Measurements from ENCODE around the gene CD226.
A peak's percentile ranks its signal among the peaks of the same experiment; 100 is the strongest.
"Not testable (repeated sequence)": the region's sequence is repeated elsewhere in the genome, so short reads cannot be mapped to it uniquely, and the experiment has no call there.

CD226 gene

GRCh38 chr18:69843015-69843414 lies 104.7 kb downstream of the CD226 start:
- Histone ChIP-seq H3K4me3 (ENCODE audit: insufficient read length, low read depth) (no peak overlapping the region), H3K4me1 (ENCODE audit: insufficient read depth, insufficient read length) (no peaks in the 10 kb centered on the region), H3K36me3 (ENCODE audit: insufficient read depth, insufficient read length, low read length) (no peaks in the 10 kb centered on the region), H3K9ac (ENCODE audit: insufficient read length, low read depth) (no peak overlapping the region), H3K27me3 (ENCODE audit: insufficient read depth, insufficient read length) (no peaks in the 10 kb centered on the region), H3K9me3 (ENCODE audit: insufficient read depth, low read length) (no peaks in the 10 kb centered on the region)
- DNase-seq (ENCODE audit: low read depth, low spot score) = no peak
- TF ChIP-seq SUZ12 (IDR thresholded peaks at IDR 0.05; ENCODE audit: extremely low read depth, insufficient read depth, insufficient read length) (no peak), ZNF274 (IDR thresholded peaks at IDR 0.05; ENCODE audit: low read depth, low read length) (no peak), YY1 (IDR thresholded peaks at IDR 0.05; ENCODE audit: insufficient read depth, insufficient read length) (no peak)

GRCh38 chr18:69841117-69841516 lies 106.6 kb downstream of the CD226 start:
- no peak for DNase-seq (ENCODE audit: low read depth, low spot score)
- Histone ChIP-seq H3K4me1 (ENCODE audit: insufficient read depth, insufficient read length) (no peaks in the 10 kb centered on the region), H3K9me3 (ENCODE audit: insufficient read depth, low read length) (no peaks in the 10 kb centered on the region), H3K36me3 (ENCODE audit: insufficient read depth, insufficient read length, low read length) (no peaks in the 10 kb centered on the region), H3K4me3 (ENCODE audit: insufficient read length, low read depth) (no peak overlapping the region), H3K27me3 (ENCODE audit: insufficient read depth, insufficient read length) (no peaks in the 10 kb centered on the region), H3K9ac (ENCODE audit: insufficient read length, low read depth) (no peak overlapping the region)
- TF ChIP-seq YY1 (IDR thresholded peaks at IDR 0.05; ENCODE audit: insufficient read depth, insufficient read length) (no peak), SUZ12 (IDR thresholded peaks at IDR 0.05; ENCODE audit: extremely low read depth, insufficient read depth, insufficient read length) (no peak), ZNF274 (IDR thresholded peaks at IDR 0.05; ENCODE audit: low read depth, low read length) (no peak)

- DNase-seq (ENCODE audit: low read depth, low spot score) = no peak
Measured at GRCh38 chr18:69840445-69840844, 107.2 kb downstream of the CD226 start.

GRCh38 chr18:69840001-69840400 lies 107.7 kb downstream of the CD226 start:
- Histone ChIP-seq H3K36me3 (ENCODE audit: insufficient read depth, insufficient read length, low read length) (no peaks in the 10 kb centered on the region), H3K4me3 (ENCODE audit: insufficient read length, low read depth) (no peak overlapping the region), H3K4me1 (ENCODE audit: insufficient read depth, insufficient read length) (no peaks in the 10 kb centered on the region), H3K27me3 (ENCODE audit: insufficient read depth, insufficient read length) (no peaks in the 10 kb centered on the region), H3K9ac (ENCODE audit: insufficient read length, low read depth) (no peak overlapping the region), H3K9me3 (ENCODE audit: insufficient read depth, low read length) (no peaks in the 10 kb centered on the region)
- TF ChIP-seq YY1 (IDR thresholded peaks at IDR 0.05; ENCODE audit: insufficient read depth, insufficient read length) = no peak
- no peak for TF ChIP-seq SUZ12 (IDR thresholded peaks at IDR 0.05; ENCODE audit: extremely low read depth, insufficient read depth, insufficient read length)
- no peak for TF ChIP-seq ZNF274 (IDR thresholded peaks at IDR 0.05; ENCODE audit: low read depth, low read length)
- DNase-seq (ENCODE audit: low read depth, low spot score) = no peak

More at GRCh38 chr18:69840445-69840844, 107.2 kb downstream of the CD226 start:
- no peaks in the 10 kb centered on the region for H3K4me1 ChIP-seq (ENCODE audit: insufficient read depth, insufficient read length)
- H3K36me3 ChIP-seq (ENCODE audit: insufficient read depth, insufficient read length, low read length) = no peaks in the 10 kb centered on the region
- H3K27me3 ChIP-seq (ENCODE audit: insufficient read depth, insufficient read length) = no peaks in the 10 kb centered on the region
- no peak for TF ChIP-seq SUZ12 (IDR thresholded peaks at IDR 0.05; ENCODE audit: extremely low read depth, insufficient read depth, insufficient read length)
- TF ChIP-seq YY1 (IDR thresholded peaks at IDR 0.05; ENCODE audit: insufficient read depth, insufficient read length) = no peak
- TF ChIP-seq ZNF274 (IDR thresholded peaks at IDR 0.05; ENCODE audit: low read depth, low read length) = no peak
- no peak overlapping the region for H3K9ac ChIP-seq (ENCODE audit: insufficient read length, low read depth)
- no peak overlapping the region for H3K4me3 ChIP-seq (ENCODE audit: insufficient read length, low read depth)
- H3K9me3 ChIP-seq (ENCODE audit: insufficient read depth, low read length) = no peaks in the 10 kb centered on the region

GRCh38 chr18:69839497-69839896 lies 108.2 kb downstream of the CD226 start:
- H3K36me3 ChIP-seq (ENCODE audit: insufficient read depth, insufficient read length, low read length) = no peaks in the 10 kb centered on the region
- H3K4me1 ChIP-seq (ENCODE audit: insufficient read depth, insufficient read length) = no peaks in the 10 kb centered on the region
- H3K9me3 ChIP-seq (ENCODE audit: insufficient read depth, low read length) = no peaks in the 10 kb centered on the region
- no peak overlapping the region for H3K9ac ChIP-seq (ENCODE audit: insufficient read length, low read depth)
- no peaks in the 10 kb centered on the region for H3K27me3 ChIP-seq (ENCODE audit: insufficient read depth, insufficient read length)
- H3K4me3 ChIP-seq (ENCODE audit: insufficient read length, low read depth) = no peak overlapping the region
- TF ChIP-seq ZNF274 (IDR thresholded peaks at IDR 0.05; ENCODE audit: low read depth, low read length) (no peak), YY1 (IDR thresholded peaks at IDR 0.05; ENCODE audit: insufficient read depth, insufficient read length) (no peak), SUZ12 (IDR thresholded peaks at IDR 0.05; ENCODE audit: extremely low read depth, insufficient read depth, insufficient read length) (no peak)
- no peak for DNase-seq (ENCODE audit: low read depth, low spot score)

- Histone ChIP-seq H3K9me3 (ENCODE audit: insufficient read depth, low read length) (no peaks in the 10 kb centered on the region), H3K27me3 (ENCODE audit: insufficient read depth, insufficient read length) (no peaks in the 10 kb centered on the region), H3K36me3 (ENCODE audit: insufficient read depth, insufficient read length, low read length) (no peaks in the 10 kb centered on the region), H3K4me3 (ENCODE audit: insufficient read length, low read depth) (no peak overlapping the region), H3K4me1 (ENCODE audit: insufficient read depth, insufficient read length) (no peaks in the 10 kb centered on the region), H3K9ac (ENCODE audit: insufficient read length, low read depth) (no peak overlapping the region)
- peak; percentile 8 for DNase-seq (ENCODE audit: low read depth, low spot score)
- no peak for TF ChIP-seq YY1 (IDR thresholded peaks at IDR 0.05; ENCODE audit: insufficient read depth, insufficient read length)
- no peak for TF ChIP-seq ZNF274 (IDR thresholded peaks at IDR 0.05; ENCODE audit: low read depth, low read length)
- TF ChIP-seq SUZ12 (IDR thresholded peaks at IDR 0.05; ENCODE audit: extremely low read depth, insufficient read depth, insufficient read length) = no peak
Measured at GRCh38 chr18:69838620-69839411, 108.9 kb downstream of the CD226 start.

- Histone ChIP-seq H3K9ac (ENCODE audit: insufficient read length, low read depth) (no peak overlapping the region), H3K36me3 (ENCODE audit: insufficient read depth, insufficient read length, low read length) (no peaks in the 10 kb centered on the region), H3K4me1 (ENCODE audit: insufficient read depth, insufficient read length) (no peaks in the 10 kb centered on the region), H3K27me3 (ENCODE audit: insufficient read depth, insufficient read length) (no peaks in the 10 kb centered on the region), H3K4me3 (ENCODE audit: insufficient read length, low read depth) (no peak overlapping the region), H3K9me3 (ENCODE audit: insufficient read depth, low read length) (no peaks in the 10 kb centered on the region)
- no peak for DNase-seq (ENCODE audit: low read depth, low spot score)
- TF ChIP-seq SUZ12 (IDR thresholded peaks at IDR 0.05; ENCODE audit: extremely low read depth, insufficient read depth, insufficient read length) (no peak), YY1 (IDR thresholded peaks at IDR 0.05; ENCODE audit: insufficient read depth, insufficient read length) (no peak), ZNF274 (IDR thresholded peaks at IDR 0.05; ENCODE audit: low read depth, low read length) (no peak)
Measured at GRCh38 chr18:69838003-69838402, 109.7 kb downstream of the CD226 start.

GRCh38 chr18:69834980-69835379 lies 112.7 kb downstream of the CD226 start:
- not testable (repeated sequence) for H3K4me1 ChIP-seq (ENCODE audit: insufficient read depth, insufficient read length); H3K9me3 ChIP-seq (ENCODE audit: insufficient read depth, low read length); H3K36me3 ChIP-seq (ENCODE audit: insufficient read depth, insufficient read length, low read length); H3K27me3 ChIP-seq (ENCODE audit: insufficient read depth, insufficient read length); DNase-seq (ENCODE audit: low read depth, low spot score); H3K9ac ChIP-seq (ENCODE audit: insufficient read length, low read depth); H3K4me3 ChIP-seq (ENCODE audit: insufficient read length, low read depth)
